ENCODE results near the gene MLLT10. TPM values are rescaled to one million over a fixed set of nuclear protein-coding genes. Genes with fewer than 3 reads are reported as not detected.

Gene MLLT10
- total RNA-seq, 1 experiment from 2014 or later, result 60.1 TPM

DNA sequence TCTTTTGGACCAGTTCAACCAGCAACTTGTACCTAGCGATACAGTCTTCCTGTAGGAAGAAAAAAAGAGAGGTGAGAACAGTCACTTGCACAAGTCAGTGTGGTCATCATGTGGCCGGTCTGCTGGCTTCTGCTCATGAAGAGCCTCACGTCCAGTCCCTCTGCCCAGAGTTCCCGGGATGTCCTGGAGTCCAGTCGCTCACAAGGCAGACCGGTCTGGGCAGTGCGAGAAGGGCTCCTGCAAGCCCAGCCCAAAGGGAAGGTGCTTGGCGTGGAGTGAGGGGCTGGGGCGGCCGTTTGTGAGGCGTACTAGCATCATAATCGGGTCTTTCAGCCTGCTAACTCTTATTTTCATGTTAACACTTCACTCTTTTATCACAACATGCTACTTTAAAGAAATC is 222.7 kb downstream of the MLLT10 start (continued):
- TF ChIP-seq ZNF512 (CRISPR knock-in tag; IDR thresholded peaks at IDR 0.05; ENCODE audit: borderline replicate concordance), result no peak

DNA sequence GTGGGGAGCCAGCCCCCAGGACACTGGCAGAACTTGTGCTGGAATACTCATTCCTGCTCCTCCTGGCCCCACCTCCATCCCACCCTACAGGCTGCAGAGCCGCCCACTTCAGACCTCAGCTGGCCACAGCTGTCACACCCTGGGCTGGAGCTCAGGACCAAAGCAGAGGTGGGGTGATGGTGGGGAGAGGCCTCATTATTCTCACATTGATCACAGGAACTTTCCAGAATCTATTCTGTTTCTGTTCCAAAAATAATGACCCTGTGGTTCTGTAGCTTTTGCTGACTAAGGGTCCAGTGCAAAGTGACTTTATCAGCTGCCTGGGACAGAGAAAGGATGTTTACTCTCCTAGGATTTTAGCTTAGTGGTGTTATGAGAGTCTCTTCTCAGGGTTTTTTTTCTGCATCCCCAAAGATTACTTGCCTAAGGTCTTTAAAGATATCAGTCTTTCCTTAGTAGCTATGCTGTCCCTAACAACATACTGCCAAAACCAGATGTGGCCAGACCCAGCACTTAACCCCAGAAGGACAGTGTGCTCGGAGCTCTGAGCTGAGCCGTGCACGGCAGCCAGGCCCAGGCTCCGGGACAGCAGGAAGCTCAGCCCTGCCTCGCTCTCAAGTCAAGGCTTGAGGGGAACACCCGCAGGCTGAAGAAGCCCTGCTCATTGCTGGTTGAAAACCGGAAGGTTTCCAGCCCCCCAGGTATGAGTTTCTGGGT is 223.3 kb downstream of the MLLT10 start:
- Mint-ChIP-seq H3K9me3 (no peaks in the 10 kb centered on the region), H3K27me3 (ENCODE audit: low read depth) (no peaks in the 10 kb centered on the region), H3K27ac (peak overlapping the region; percentile 63), H3K4me3 (no peak overlapping the region), H3K4me1 (peaks cover 60% of the 10 kb centered on the region), H3K36me3 (no peaks in the 10 kb centered on the region)
- ChIA-PET CTCF (interaction anchor here (0.8 to 1.2 kb wide), 5 partner anchors 25 to 262 kb away, joined by 3 to 9 read pairs (median 4); no protein-coding TSS in a partner anchor), POLR2A (no interaction called here)
- DNase-seq (ENCODE audit: low spot score) (peak; percentile 44), ATAC-seq (peak; percentile 69)
- no peak for TF ChIP-seq PRRX2 (CRISPR knock-in tag; IDR thresholded peaks at IDR 0.05)
- TF ChIP-seq JAZF1 (CRISPR knock-in tag; IDR thresholded peaks at IDR 0.05), result no peak
- TF ChIP-seq, protein P1, sequence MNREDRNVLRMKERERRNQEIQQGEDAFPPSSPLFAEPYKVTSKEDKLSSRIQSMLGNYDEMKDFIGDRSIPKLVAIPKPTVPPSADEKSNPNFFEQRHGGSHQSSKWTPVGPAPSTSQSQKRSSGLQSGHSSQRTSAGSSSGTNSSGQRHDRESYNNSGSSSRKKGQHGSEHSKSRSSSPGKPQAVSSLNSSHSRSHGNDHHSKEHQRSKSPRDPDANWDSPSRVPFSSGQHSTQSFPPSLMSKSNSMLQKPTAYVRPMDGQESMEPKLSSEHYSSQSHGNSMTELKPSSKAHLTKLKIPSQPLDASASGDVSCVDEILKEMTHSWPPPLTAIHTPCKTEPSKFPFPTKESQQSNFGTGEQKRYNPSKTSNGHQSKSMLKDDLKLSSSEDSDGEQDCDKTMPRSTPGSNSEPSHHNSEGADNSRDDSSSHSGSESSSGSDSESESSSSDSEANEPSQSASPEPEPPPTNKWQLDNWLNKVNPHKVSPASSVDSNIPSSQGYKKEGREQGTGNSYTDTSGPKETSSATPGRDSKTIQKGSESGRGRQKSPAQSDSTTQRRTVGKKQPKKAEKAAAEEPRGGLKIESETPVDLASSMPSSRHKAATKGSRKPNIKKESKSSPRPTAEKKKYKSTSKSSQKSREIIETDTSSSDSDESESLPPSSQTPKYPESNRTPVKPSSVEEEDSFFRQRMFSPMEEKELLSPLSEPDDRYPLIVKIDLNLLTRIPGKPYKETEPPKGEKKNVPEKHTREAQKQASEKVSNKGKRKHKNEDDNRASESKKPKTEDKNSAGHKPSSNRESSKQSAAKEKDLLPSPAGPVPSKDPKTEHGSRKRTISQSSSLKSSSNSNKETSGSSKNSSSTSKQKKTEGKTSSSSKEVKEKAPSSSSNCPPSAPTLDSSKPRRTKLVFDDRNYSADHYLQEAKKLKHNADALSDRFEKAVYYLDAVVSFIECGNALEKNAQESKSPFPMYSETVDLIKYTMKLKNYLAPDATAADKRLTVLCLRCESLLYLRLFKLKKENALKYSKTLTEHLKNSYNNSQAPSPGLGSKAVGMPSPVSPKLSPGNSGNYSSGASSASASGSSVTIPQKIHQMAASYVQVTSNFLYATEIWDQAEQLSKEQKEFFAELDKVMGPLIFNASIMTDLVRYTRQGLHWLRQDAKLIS (CRISPR knock-in tag; IDR thresholded peaks at IDR 0.05; ENCODE audit: borderline replicate concordance), result no peak
- no peak for TF ChIP-seq ZNF138 (CRISPR knock-in tag; conservative IDR thresholded peaks at IDR 0.05)
- TF ChIP-seq EMX1 (CRISPR knock-in tag; IDR thresholded peaks at IDR 0.05), result no peak
- TF ChIP-seq HMGA2 (CRISPR knock-in tag; IDR thresholded peaks at IDR 0.05), result no peak
- TF ChIP-seq, protein P2, sequence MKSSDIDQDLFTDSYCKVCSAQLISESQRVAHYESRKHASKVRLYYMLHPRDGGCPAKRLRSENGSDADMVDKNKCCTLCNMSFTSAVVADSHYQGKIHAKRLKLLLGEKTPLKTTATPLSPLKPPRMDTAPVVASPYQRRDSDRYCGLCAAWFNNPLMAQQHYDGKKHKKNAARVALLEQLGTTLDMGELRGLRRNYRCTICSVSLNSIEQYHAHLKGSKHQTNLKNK (CRISPR knock-in tag; IDR thresholded peaks at IDR 0.05), result no peak

GRCh38 chr10:21758239-21758638 is 224.2 kb downstream of the MLLT10 start:
- peak overlapping the region; percentile 54; the same call in 1 of the 2 replicates for H3K27ac Mint-ChIP-seq
- DNase-seq (ENCODE audit: low spot score) (no peak), ATAC-seq (peak; percentile 7)
- ChIA-PET CTCF (interaction anchor here (0.6 to 1.6 kb wide), 6 partner anchors 19 to 261 kb away, joined by 3 to 5 read pairs (median 3); no protein-coding TSS in a partner anchor), POLR2A (interaction anchor here (0.5 kb wide), 1 partner anchor 239 kb away, joined by 3 read pairs; no protein-coding TSS in a partner anchor)
- no peaks in the 10 kb centered on the region for H3K27me3 Mint-ChIP-seq (ENCODE audit: low read depth)
- TF ChIP-seq ZNF423 (CRISPR knock-in tag; IDR thresholded peaks at IDR 0.05) (peak; percentile 78; the same call in 1 of the 2 replicates), TEAD4 (CRISPR knock-in tag; IDR thresholded peaks at IDR 0.05) (no peak)
- no peak overlapping the region for H3K4me3 Mint-ChIP-seq
- no peaks in the 10 kb centered on the region for H3K36me3 Mint-ChIP-seq
- H3K4me1 Mint-ChIP-seq, result peaks cover 54% of the 10 kb centered on the region
- H3K9me3 Mint-ChIP-seq, result no peaks in the 10 kb centered on the region

DNA sequence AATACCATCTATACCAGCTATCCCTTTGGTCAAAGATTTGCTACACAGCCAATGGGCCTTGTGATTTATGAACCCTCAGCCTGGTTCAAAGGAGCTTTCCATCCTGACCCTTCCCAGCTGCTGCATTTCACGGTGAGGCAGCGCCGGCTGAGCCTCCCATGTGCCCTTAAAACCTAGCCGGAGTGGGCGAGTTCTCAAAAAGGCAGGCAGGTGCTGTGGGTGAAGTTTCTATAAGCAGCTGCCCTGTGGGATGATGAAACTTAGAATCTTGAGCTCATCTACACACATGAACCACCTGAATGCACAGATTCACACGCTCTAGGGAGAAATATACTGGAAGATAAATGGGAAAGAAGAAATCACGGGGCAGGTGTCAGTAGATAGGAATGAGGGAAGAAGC is 224.7 kb downstream of the MLLT10 start:
- DNase-seq (ENCODE audit: low spot score), result no peak
- no peaks in the 10 kb centered on the region for H3K36me3 Mint-ChIP-seq
- no peak for ATAC-seq
- H3K27ac Mint-ChIP-seq, result peak overlapping the region; percentile 63; the same call in 1 of the 2 replicates
- peaks cover 50% of the 10 kb centered on the region for H3K4me1 Mint-ChIP-seq
- ChIA-PET POLR2A (interaction anchor here (0.5 kb wide), 1 partner anchor 240 kb away, joined by 3 read pairs; no protein-coding TSS in a partner anchor), CTCF (interaction anchor here (0.6 to 1.6 kb wide), 5 partner anchors 19 to 262 kb away, joined by 3 to 5 read pairs (median 3); no protein-coding TSS in a partner anchor)
- H3K27me3 Mint-ChIP-seq (ENCODE audit: low read depth), result no peaks in the 10 kb centered on the region
- H3K9me3 Mint-ChIP-seq, result no peaks in the 10 kb centered on the region
- no peak overlapping the region for H3K4me3 Mint-ChIP-seq
- TF ChIP-seq ZBTB43 (CRISPR knock-in tag; IDR thresholded peaks at IDR 0.05), result no peak
- TF ChIP-seq, protein P3, sequence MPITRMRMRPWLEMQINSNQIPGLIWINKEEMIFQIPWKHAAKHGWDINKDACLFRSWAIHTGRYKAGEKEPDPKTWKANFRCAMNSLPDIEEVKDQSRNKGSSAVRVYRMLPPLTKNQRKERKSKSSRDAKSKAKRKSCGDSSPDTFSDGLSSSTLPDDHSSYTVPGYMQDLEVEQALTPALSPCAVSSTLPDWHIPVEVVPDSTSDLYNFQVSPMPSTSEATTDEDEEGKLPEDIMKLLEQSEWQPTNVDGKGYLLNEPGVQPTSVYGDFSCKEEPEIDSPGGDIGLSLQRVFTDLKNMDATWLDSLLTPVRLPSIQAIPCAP (CRISPR knock-in tag; IDR thresholded peaks at IDR 0.05), result no peak
- no peak for TF ChIP-seq GABPB1 (CRISPR knock-in tag; IDR thresholded peaks at IDR 0.05)
- TF ChIP-seq, protein P4, sequence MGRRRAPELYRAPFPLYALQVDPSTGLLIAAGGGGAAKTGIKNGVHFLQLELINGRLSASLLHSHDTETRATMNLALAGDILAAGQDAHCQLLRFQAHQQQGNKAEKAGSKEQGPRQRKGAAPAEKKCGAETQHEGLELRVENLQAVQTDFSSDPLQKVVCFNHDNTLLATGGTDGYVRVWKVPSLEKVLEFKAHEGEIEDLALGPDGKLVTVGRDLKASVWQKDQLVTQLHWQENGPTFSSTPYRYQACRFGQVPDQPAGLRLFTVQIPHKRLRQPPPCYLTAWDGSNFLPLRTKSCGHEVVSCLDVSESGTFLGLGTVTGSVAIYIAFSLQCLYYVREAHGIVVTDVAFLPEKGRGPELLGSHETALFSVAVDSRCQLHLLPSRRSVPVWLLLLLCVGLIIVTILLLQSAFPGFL (CRISPR knock-in tag; IDR thresholded peaks at IDR 0.05; ENCODE audit: borderline replicate concordance), result no peak
- TF ChIP-seq ZBTB21 (CRISPR knock-in tag; IDR thresholded peaks at IDR 0.05; ENCODE audit: borderline replicate concordance), result no peak
- TF ChIP-seq, protein P5, sequence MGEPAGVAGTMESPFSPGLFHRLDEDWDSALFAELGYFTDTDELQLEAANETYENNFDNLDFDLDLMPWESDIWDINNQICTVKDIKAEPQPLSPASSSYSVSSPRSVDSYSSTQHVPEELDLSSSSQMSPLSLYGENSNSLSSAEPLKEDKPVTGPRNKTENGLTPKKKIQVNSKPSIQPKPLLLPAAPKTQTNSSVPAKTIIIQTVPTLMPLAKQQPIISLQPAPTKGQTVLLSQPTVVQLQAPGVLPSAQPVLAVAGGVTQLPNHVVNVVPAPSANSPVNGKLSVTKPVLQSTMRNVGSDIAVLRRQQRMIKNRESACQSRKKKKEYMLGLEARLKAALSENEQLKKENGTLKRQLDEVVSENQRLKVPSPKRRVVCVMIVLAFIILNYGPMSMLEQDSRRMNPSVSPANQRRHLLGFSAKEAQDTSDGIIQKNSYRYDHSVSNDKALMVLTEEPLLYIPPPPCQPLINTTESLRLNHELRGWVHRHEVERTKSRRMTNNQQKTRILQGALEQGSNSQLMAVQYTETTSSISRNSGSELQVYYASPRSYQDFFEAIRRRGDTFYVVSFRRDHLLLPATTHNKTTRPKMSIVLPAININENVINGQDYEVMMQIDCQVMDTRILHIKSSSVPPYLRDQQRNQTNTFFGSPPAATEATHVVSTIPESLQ (CRISPR knock-in tag; IDR thresholded peaks at IDR 0.05), result no peak
- TF ChIP-seq ZNF416 (CRISPR knock-in tag; IDR thresholded peaks at IDR 0.05), result no peak
- TF ChIP-seq TP53 (CRISPR knock-in tag; IDR thresholded peaks at IDR 0.05), result no peak

Data from WTC11 (cell line).